GM12878 (cell line): ENCODE measurements around the gene EPHA2. TPM values are rescaled to one million over a fixed set of nuclear protein-coding genes. Genes with fewer than 3 reads are reported as not detected.

ENCODE experiments used
- ATAC-seq: fragments of 200-7000 bp; cut with Tn5 transposase; 3 replicates; pipeline ENCODE4 v1.9.1; 2020; ENCODE audit warnings: mild to moderate bottlenecking, moderate library complexity
- BruUV-seq: library from RNA; stranded (reverse); fragments of 400-500 nt; replicated peaks from 2 replicates; lab custom pipeline; 2021; lab: Mats Ljungman, UMichigan
- CTCF ChIA-PET: fragments of 300-600 bp; sonication (Branson Sonifier 250); formaldehyde crosslinking; extraction: SDS; loops from one replicate; lab custom pipeline; 2021; ENCODE audit warnings: inconsistent platforms; lab: Yijun Ruan, JAX
- POLR2A ChIA-PET: fragments of 350-600 bp; formaldehyde crosslinking; extraction: SDS; loops from one replicate; lab custom pipeline; 2021; ENCODE audit warnings: inconsistent platforms; lab: Charles Lee
- RAD21 ChIA-PET: fragments of 300-600 bp; sonication (Branson Sonifier 250); formaldehyde crosslinking; loops from one replicate; lab custom pipeline; 2023; ENCODE audit warnings: antibody characterized with exemption; ENCODE audit not compliant: unreplicated experiment; lab: Charles Lee
- SMC1A ChIA-PET: fragments of 300-600 bp; sonication (Branson Sonifier 250); formaldehyde crosslinking; loops from one replicate; lab custom pipeline; 2023; ENCODE audit not compliant: unreplicated experiment, uncharacterized antibody; lab: Charles Lee
- DNase-seq: peaks from one replicate; pipeline ENCODE4 v3.0.0-alpha.2; 2011; ENCODE audit warnings: low read depth, low spot score
- FAIRE-seq: peaks from 3 replicates; lab custom pipeline; 2011; peaks lifted over from hg19 to GRCh38; lab: Jason Lieb, UNC
- H2AFZ ChIP-seq: 2 replicates; pipeline ENCODE4 v1.6.0; 2011; ENCODE audit warnings: low read depth, low read length, control low read depth; ENCODE audit not compliant: control insufficient read depth
- H3K27ac ChIP-seq: 2 replicates; pipeline ENCODE4 v1.5.1; 2011; ENCODE audit warnings: control low read depth; ENCODE audit not compliant: control insufficient read depth, insufficient read depth
- H3K27me3 ChIP-seq, 2 experiments: replicated peaks in 1 of 2; 2 replicates each; pipeline versions ENCODE4 v1.6.0 to v1.6.1; 2011; ENCODE audit warnings: low read length in 1 of 2; ENCODE audit not compliant: control insufficient read depth in 2 of 2, insufficient read depth in 2 of 2
- H3K36me3 ChIP-seq, 2 experiments: 2 replicates each; pipeline ENCODE4 v1.5.1; 2011; ENCODE audit warnings: low read length in 1 of 2; ENCODE audit not compliant: control insufficient read depth in 2 of 2, insufficient read depth in 2 of 2
- H3K4me1 ChIP-seq: 2 replicates; pipeline ENCODE4 v1.6.1; 2011; ENCODE audit warnings: mild to moderate bottlenecking, low read length, moderate library complexity, mixed read lengths; ENCODE audit not compliant: control insufficient read depth, insufficient read depth
- H3K4me2 ChIP-seq: 2 replicates; pipeline ENCODE4 v1.6.0; 2011; ENCODE audit warnings: control low read depth; ENCODE audit not compliant: control insufficient read depth, insufficient read depth
- H3K4me3 ChIP-seq: fragments of 200-600 bp; sonication (generic); 2 replicates; pipeline ENCODE4 v1.5.1; 2016
- H3K79me2 ChIP-seq: 2 replicates; pipeline ENCODE4 v1.6.0; 2011; ENCODE audit warnings: low read length; ENCODE audit not compliant: control insufficient read depth, insufficient read depth
- H3K9ac ChIP-seq: 2 replicates; pipeline ENCODE4 v1.8.0; 2011; ENCODE audit warnings: low read length, control low read depth, mixed read lengths; ENCODE audit not compliant: control insufficient read depth, insufficient read depth
- H3K9me3 ChIP-seq: replicated peaks from 3 replicates; pipeline ENCODE4 v1.5.1; 2011; ENCODE audit warnings: mild to moderate bottlenecking, low read length; ENCODE audit not compliant: control insufficient read depth, insufficient read depth
- H4K20me1 ChIP-seq: 2 replicates; pipeline ENCODE4 v1.6.0; 2011; ENCODE audit not compliant: control insufficient read depth, insufficient read depth
- EED ChIP-seq: sonication (generic); IDR thresholded peaks from 2 replicates; pipeline ENCODE4 v1.6.1; 2016; ENCODE audit warnings: antibody characterized with exemption, low read depth
- KDM1A ChIP-seq: fragments of 200-600 bp; sonication (generic); IDR thresholded peaks from 2 replicates; pipeline ENCODE4 v1.6.1; 2016; ENCODE audit warnings: borderline replicate concordance
- RUNX3 ChIP-seq: IDR thresholded peaks from 2 replicates; pipeline ENCODE4 v1.6.1; 2012; ENCODE audit warnings: low read length, inconsistent platforms
- STAT3 ChIP-seq: IDR thresholded peaks from 2 replicates; pipeline ENCODE4 v1.6.1; 2011; ENCODE audit warnings: low read depth, low read length, improper control_type of control experiment
- TCF7 ChIP-seq: IDR thresholded peaks from 2 replicates; pipeline ENCODE4 v1.6.1; 2014; ENCODE audit warnings: antibody characterized with exemption, borderline replicate concordance
- ZNF384 ChIP-seq: IDR thresholded peaks from 2 replicates; pipeline ENCODE4 v1.6.1; 2012; ENCODE audit warnings: low read depth, mild to moderate bottlenecking, low read length, improper control_type of control experiment, borderline replicate concordance
- WGBS: methylation state at CpG from one replicate; pipeline ENCODE4 v1.1.6; 2016; ENCODE audit warnings: low lambda C conversion rate; ENCODE audit not compliant: insufficient replicate concordance, insufficient coverage; ENCODE audit errors: missing lambda C conversion rate; 5-methylcytosine and 5-hydroxymethylcytosine counted together
- in situ Hi-C: fragments of 300-500 bp; cut with MboI; formaldehyde crosslinking; loops from 9 replicates; pipeline ENCODE4 v1.14.3; 2018; ENCODE audit warnings: mixed read lengths
- intact Hi-C: fragments of 100-400 bp; cut with micrococcal nuclease; formaldehyde crosslinking; loops from one replicate; pipeline ENCODE4 v1.14.2; 2022; ENCODE audit not compliant: unreplicated experiment
- polyA plus RNA-seq, 11 experiments: library from polyadenylated mRNA; depleted of rRNA in 4 of 11; unstranded in 6 of 11; stranded (reverse) in 5 of 11; fragments of >200 nt; fragmentation: Nextera tagmentation in 4 of 11; fragmentation: Illumina TruSeq in 1 of 11; extraction: Ambion mirVana in 4 of 11; extraction: Trizol in 1 of 11; gene quantifications; 1 replicate in 1 of 11; 2 replicates in 10 of 11; pipeline versions ENCODE4 v1.2.1 to v1.2.3, GENCODE V29; 2011 to 2016; ENCODE audit warnings: inconsistent platforms in 2 of 11, missing spikeins in 2 of 11, low read depth in 1 of 11
- total RNA-seq, 4 experiments: library from RNA; depleted of rRNA in 3 of 4; stranded (reverse); fragments of >200 nt in 3 of 4; fragmentation: Illumina TruSeq in 1 of 4; extraction: Trizol in 1 of 4; gene quantifications; 2 replicates each; pipeline versions ENCODE4 v1.2.1 to v1.2.3, GENCODE V29; 2013 to 2021
- TF ChIP-seq, protein P1 (sequence below): IDR thresholded peaks from 2 replicates; pipeline ENCODE4 v1.6.1; 2012; ENCODE audit warnings: improper control_type of control experiment, low read depth, low read length; ENCODE audit not compliant: insufficient replicate concordance
- TF ChIP-seq, protein P2 (sequence below): fragments of 450-650 bp; IDR thresholded peaks from 2 replicates; pipeline ENCODE4 v1.6.1; 2018; ENCODE audit warnings: borderline replicate concordance, mild to moderate bottlenecking; ENCODE audit not compliant: partially characterized antibody
- TF ChIP-seq, protein P3 (sequence below): fragments of 450-650 bp; formaldehyde crosslinking; IDR thresholded peaks from 2 replicates; pipeline ENCODE4 v1.4.0; 2020; ENCODE audit warnings: mild to moderate bottlenecking, moderate library complexity

Gene EPHA2
- total and polyA plus RNA-seq, 10 of the 15 experiments (the other 5 are each of a cell fraction or from before 2014, with no cell fraction given), result 0.04 to 0.51 (median 0.23) TPM; not detected in 2

- H3K9me3 ChIP-seq, result no peaks in the 10 kb centered on the region
- H3K9ac ChIP-seq, result no peak overlapping the region
- no peak overlapping the region for H3K4me3 ChIP-seq
- no peaks in the 10 kb centered on the region; a peak in 1 of 4 replicates for H3K27me3 ChIP-seq
- FAIRE-seq (no peak), DNase-seq (no peak), ATAC-seq (no peak)
- no peak overlapping the region for H3K27ac ChIP-seq
- no peak overlapping the region for H2AFZ ChIP-seq
- no TSS peak for BruUV-seq
- no peak overlapping the region for H3K4me2 ChIP-seq
- H3K79me2 ChIP-seq, result no peaks in the 10 kb centered on the region
- no peaks in the 10 kb centered on the region; the same call in 1 of the 2 replicates for H3K4me1 ChIP-seq
- 50% methylated on average over 2 of the region's 2 CpGs for WGBS
- no peaks in the 10 kb centered on the region for H3K36me3 ChIP-seq
- intact Hi-C loops, result no loop called here
- ChIA-PET SMC1A (no interaction called here), RAD21 (interaction anchor here (0.5 kb wide), 1 partner anchor 109 kb away, joined by 3 read pairs; no protein-coding TSS in a partner anchor), CTCF (no interaction called here), POLR2A (interaction anchor here (0.5 to 0.7 kb wide), 2 partner anchors 159 to 286 kb away, joined by 3 read pairs; no protein-coding TSS in a partner anchor)
- in situ Hi-C loops, result no loop called here
- no peaks in the 10 kb centered on the region for H4K20me1 ChIP-seq
- TF ChIP-seq ZNF384 (no peak), STAT3 (no peak), KDM1A (no peak), TCF7 (no peak), EED (no peak), RUNX3 (no peak)
- TF ChIP-seq, protein P1, sequence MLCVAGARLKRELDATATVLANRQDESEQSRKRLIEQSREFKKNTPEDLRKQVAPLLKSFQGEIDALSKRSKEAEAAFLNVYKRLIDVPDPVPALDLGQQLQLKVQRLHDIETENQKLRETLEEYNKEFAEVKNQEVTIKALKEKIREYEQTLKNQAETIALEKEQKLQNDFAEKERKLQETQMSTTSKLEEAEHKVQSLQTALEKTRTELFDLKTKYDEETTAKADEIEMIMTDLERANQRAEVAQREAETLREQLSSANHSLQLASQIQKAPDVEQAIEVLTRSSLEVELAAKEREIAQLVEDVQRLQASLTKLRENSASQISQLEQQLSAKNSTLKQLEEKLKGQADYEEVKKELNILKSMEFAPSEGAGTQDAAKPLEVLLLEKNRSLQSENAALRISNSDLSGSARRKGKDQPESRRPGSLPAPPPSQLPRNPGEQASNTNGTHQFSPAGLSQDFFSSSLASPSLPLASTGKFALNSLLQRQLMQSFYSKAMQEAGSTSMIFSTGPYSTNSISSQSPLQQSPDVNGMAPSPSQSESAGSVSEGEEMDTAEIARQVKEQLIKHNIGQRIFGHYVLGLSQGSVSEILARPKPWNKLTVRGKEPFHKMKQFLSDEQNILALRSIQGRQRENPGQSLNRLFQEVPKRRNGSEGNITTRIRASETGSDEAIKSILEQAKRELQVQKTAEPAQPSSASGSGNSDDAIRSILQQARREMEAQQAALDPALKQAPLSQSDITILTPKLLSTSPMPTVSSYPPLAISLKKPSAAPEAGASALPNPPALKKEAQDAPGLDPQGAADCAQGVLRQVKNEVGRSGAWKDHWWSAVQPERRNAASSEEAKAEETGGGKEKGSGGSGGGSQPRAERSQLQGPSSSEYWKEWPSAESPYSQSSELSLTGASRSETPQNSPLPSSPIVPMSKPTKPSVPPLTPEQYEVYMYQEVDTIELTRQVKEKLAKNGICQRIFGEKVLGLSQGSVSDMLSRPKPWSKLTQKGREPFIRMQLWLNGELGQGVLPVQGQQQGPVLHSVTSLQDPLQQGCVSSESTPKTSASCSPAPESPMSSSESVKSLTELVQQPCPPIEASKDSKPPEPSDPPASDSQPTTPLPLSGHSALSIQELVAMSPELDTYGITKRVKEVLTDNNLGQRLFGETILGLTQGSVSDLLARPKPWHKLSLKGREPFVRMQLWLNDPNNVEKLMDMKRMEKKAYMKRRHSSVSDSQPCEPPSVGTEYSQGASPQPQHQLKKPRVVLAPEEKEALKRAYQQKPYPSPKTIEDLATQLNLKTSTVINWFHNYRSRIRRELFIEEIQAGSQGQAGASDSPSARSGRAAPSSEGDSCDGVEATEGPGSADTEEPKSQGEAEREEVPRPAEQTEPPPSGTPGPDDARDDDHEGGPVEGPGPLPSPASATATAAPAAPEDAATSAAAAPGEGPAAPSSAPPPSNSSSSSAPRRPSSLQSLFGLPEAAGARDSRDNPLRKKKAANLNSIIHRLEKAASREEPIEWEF, result no peak
- TF ChIP-seq, protein P2, sequence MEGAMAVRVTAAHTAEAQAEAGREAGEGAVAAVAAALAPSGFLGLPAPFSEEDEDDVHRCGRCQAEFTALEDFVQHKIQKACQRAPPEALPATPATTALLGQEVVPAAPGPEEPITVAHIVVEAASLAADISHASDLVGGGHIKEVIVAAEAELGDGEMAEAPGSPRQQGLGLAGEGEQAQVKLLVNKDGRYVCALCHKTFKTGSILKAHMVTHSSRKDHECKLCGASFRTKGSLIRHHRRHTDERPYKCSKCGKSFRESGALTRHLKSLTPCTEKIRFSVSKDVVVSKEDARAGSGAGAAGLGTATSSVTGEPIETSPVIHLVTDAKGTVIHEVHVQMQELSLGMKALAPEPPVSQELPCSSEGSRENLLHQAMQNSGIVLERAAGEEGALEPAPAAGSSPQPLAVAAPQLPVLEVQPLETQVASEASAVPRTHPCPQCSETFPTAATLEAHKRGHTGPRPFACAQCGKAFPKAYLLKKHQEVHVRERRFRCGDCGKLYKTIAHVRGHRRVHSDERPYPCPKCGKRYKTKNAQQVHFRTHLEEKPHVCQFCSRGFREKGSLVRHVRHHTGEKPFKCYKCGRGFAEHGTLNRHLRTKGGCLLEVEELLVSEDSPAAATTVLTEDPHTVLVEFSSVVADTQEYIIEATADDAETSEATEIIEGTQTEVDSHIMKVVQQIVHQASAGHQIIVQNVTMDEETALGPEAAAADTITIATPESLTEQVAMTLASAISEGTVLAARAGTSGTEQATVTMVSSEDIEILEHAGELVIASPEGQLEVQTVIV, result no peak
- TF ChIP-seq, protein P3, sequence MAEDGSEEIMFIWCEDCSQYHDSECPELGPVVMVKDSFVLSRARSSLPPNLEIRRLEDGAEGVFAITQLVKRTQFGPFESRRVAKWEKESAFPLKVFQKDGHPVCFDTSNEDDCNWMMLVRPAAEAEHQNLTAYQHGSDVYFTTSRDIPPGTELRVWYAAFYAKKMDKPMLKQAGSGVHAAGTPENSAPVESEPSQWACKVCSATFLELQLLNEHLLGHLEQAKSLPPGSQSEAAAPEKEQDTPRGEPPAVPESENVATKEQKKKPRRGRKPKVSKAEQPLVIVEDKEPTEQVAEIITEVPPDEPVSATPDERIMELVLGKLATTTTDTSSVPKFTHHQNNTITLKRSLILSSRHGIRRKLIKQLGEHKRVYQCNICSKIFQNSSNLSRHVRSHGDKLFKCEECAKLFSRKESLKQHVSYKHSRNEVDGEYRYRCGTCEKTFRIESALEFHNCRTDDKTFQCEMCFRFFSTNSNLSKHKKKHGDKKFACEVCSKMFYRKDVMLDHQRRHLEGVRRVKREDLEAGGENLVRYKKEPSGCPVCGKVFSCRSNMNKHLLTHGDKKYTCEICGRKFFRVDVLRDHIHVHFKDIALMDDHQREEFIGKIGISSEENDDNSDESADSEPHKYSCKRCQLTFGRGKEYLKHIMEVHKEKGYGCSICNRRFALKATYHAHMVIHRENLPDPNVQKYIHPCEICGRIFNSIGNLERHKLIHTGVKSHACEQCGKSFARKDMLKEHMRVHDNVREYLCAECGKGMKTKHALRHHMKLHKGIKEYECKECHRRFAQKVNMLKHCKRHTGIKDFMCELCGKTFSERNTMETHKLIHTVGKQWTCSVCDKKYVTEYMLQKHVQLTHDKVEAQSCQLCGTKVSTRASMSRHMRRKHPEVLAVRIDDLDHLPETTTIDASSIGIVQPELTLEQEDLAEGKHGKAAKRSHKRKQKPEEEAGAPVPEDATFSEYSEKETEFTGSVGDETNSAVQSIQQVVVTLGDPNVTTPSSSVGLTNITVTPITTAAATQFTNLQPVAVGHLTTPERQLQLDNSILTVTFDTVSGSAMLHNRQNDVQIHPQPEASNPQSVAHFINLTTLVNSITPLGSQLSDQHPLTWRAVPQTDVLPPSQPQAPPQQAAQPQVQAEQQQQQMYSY (CRISPR knock-in tag), result no peak
These were observed 10.2 kb upstream of the EPHA2 start for GRCh38 chr1:16166117-16166516.
